GM12874 (cell line): ENCODE data around the gene STX18.

ENCODE experiments used
- CTCF ChIP-seq: IDR thresholded peaks from 2 replicates; pipeline ENCODE4 v1.5.1; 2011; ENCODE audit warnings: low read depth, mild to moderate bottlenecking, control low read depth, low read length, moderate library complexity; ENCODE audit not compliant: insufficient read depth

STX18 gene

DNA sequence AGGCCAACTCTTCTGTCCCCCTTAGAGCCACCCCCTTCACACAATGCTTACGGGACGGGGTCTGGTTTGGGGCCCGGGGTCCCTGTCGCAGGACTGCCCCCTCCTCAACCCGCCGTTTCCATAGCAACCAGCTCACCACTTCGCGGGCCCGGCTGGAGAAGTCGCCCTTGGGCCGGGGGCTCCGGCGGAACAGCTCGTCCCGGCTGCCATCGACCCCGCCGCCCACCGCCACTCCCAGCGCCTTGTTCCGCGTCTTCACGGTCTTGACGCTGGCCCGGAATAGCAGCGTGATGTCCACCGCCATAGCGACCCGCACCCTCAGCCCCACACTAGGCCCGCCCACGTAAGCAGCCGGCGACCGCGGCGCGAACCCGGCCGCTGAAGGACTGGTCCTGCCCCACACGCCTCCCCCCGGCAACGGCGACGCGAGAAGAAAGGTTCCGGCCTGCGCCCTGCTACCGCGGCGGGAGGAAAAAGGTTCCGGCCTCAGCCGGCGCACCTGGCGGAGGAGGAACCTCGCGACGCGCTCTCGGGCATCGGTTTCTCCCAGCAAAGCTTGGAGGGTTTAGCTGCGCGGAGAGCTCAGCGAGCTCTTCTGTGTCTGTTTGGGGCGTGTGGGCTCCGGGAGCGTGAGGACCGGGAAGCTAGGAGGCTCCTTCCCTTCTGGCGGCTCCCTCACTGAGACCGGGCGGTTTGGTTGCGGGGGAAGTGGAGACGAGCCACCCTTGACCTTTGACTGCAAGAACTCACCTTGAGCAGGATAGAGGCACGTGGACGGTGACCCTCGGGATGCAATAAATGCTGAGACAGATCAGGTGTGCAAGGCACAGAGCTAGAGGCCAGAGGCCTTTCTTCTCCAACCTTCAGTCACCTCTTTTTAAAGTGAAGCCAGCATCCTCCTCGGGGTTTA is at the start of gene STX18:
TSS of gene STX18 (minus strand) at position 388 of the 910 bp plus-strand sequence. CDS start at position 304, 84 bp downstream.
- TF ChIP-seq CTCF = no peak

DNA sequence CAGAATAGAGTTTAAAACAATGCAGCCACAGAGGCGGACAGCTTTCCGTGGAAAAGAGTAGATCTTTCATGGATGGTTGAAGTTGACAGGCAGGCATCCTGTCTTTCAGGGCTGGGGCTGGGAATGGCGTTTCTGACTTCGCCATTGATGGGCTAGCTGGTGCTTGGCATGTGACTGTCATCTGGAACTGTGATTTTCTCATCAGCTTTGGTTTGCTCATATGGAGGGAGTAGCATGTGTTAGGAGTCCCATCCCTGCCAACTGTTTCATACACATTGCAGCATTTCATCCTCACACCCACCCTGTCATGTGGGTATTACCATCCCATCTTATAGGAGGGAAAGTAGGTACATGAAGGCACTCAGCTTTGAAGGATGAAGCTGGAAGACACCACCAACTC is 49.2 kb upstream of the STX18 start:
- no peak for TF ChIP-seq CTCF

DNA sequence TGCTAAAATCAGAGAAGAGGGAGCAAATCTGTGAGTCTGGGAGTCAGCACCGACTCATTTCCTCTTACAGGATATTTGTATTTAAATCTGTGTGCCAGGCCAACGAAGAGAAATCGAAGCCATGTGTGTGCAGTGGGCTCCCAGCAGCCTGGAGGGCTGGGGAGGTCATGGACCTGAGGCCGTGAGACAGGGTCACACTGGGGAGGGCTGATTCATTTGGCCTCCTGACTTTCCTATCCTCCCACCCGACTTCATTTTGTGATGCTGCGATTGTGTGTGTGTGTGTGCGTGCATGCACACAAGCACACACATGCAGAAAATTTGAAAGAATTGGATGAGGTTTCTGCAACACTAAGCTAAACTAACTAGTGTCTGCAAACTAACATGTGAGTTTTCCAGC is 48.7 kb upstream of the STX18 start:
- TF ChIP-seq CTCF = no peak

GRCh38 chr4:4585012-4585670 is 43.3 kb upstream of the STX18 start:
- TF ChIP-seq CTCF = no peak

GRCh38 chr4:4583606-4584005 is 41.8 kb upstream of the STX18 start:
- TF ChIP-seq CTCF = no peak

DNA sequence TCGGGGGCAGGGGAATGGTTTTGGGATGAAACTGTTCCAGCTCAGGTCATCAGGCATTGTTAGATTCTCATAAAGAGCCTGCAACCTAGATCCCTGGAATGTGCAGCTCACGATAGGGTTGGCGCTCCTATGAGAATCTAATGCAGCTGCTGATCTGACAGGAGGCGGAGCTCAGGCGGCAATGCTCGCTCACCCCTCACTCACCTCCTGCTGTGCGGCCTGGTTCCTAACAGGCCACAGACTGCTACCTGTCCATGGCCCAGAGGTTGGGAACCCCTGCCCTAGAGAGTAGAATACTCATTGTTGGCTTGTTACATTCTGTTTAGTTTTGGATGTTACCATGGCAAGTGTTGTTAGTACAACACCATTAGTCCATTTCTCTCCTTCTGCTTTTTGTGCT is 40.8 kb upstream of the STX18 start:
- TF ChIP-seq CTCF = no peak

GRCh38 chr4:4580494-4580893 is 38.6 kb upstream of the STX18 start:
- TF ChIP-seq CTCF = no peak
